Activated CD4-positive, CD25-positive, alpha-beta regulatory T cell treated with anti-CD3 and anti-CD28 coated beads, Interleukin-2, amount 50 U/mL, for 72 hours (primary cell): ENCODE results near the gene HACD4.

Experiments
- DNase-seq: peaks from one replicate; pipeline ENCODE4 v3.0.0; 2021

HACD4 gene

DNA sequence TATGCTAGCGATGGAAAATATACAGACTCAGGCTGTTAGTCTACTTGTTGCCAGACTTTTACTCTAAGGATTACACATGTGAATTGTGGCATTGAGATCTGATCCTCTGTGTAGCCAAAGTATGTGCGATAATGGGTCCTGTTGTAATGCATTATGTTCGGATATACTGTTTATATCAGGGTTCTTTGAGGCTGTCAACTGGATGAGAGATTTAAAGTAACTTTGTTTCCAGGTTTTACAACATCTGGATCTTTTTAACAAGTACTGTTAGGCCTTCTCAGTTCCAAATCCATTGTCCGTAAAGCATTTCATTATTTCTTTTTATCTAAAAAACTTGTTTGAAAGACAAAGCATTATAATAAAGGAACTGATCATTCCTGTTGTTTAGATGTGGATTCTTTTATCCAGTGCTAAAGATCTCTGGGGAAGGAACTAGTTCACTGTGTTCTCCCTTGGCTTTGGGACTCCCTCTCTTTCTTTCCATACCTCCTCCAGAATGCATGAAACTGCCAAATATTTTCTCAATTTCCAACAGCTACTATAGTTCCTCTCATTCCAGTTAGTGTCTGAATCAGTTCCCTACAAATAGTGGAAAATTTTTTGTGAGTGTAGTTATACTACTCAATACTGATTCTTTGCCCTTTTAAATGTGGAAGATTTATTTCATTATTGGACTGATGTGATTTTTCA lies 68.8 kb downstream of the HACD4 start:
- DNase-seq, result no peak

DNA sequence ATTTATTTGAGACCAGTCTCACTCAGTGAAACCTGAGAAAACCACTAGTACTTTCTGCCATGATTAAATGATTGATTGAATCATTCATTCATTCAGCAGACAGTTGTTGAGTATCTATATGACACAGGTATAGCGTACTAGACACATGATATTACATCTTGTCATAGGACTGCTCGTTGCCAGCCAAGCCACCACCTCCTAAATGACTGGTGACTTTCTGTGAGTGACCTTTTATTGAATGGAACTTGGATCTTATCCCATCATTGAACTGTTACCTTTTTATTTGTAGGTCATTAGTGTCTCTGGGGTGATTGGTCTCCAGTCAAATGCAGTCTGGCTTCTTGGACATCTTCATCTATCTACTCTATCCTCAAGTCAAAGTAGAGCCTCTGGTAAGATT lies 80.7 kb downstream of the HACD4 start:
- no peak for DNase-seq
